ENCODE measurements around the gene PPIL6. TPM values are rescaled to one million over a fixed set of nuclear protein-coding genes. Genes with fewer than 3 reads are reported as not detected.

The PPIL6 gene
- total RNA-seq, 1 experiment from 2014 or later = not detected

GRCh38 chr6:109362102-109362884, 78.1 kb downstream of the PPIL6 start:
- intact Hi-C loops (cut with micrococcal nuclease; ENCODE audit: unreplicated experiment) = no loop called here
- Mint-ChIP-seq H3K4me1 (ENCODE audit: low read depth, unreplicated experiment) (no peaks in the 10 kb centered on the region), H3K27me3 (ENCODE audit: insufficient read depth, unreplicated experiment) (no peaks in the 10 kb centered on the region), H3K4me3 (ENCODE audit: unreplicated experiment) (no peak overlapping the region), H3K36me3 (ENCODE audit: insufficient read depth, unreplicated experiment) (peaks cover 53% of the 10 kb centered on the region), H3K27ac (ENCODE audit: unreplicated experiment) (no peak overlapping the region), H3K9me3 (ENCODE audit: unreplicated experiment) (no peaks in the 10 kb centered on the region)
- DNase-seq = no peak
- BruUV-seq (replicated peaks) = no TSS peak
- no peaks in the 10 kb centered on the region for H3K4me1 ChIP-seq
- POLR2A ChIA-PET = no interaction called here
- H3K36me3 ChIP-seq (ENCODE audit: control insufficient read depth, insufficient read depth, low read length) = no peaks in the 10 kb centered on the region; the same call in 1 of the 2 replicates
- H3K9me3 ChIP-seq = no peaks in the 10 kb centered on the region
- CTCF ChIA-PET = interaction anchor here (0.5 kb wide), 1 partner anchor 32 kb away, joined by 3 read pairs; no protein-coding TSS in a partner anchor
- TF ChIP-seq CTCF (IDR thresholded peaks at IDR 0.05; ENCODE audit: insufficient read depth in 1 of 2, low read depth in 1 of 2, low read length in 1 of 2, severe bottlenecking in 1 of 2, unreplicated experiment in 1 of 2) = no peak
- H3K27me3 ChIP-seq (replicated peaks; ENCODE audit: control insufficient read depth, insufficient read depth, low read length) = no peaks in the 10 kb centered on the region
- H3K4me3 ChIP-seq (ENCODE audit: low read depth, low read length) = no peak overlapping the region

DNA sequence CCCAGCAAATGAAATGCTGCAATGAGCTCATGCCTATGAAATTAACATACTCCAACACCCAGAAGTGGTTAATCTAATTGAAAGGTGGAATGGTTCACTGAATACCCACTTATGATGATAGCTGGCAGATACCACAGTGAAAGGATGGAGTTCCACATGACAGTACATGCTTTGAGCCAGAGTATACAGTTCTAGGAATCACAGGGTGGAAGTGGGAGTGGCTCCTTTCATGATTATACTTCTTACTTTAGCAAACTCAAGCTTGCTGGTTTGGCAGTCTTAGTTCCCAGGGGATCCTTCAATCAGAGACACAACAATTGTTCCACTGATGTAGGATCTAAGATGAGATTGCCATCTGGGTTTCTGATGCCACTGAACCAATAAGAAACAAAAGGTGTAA, 79.6 kb downstream of the PPIL6 start:
- no peaks in the 10 kb centered on the region for H3K4me1 ChIP-seq
- intact Hi-C loops (cut with micrococcal nuclease; ENCODE audit: unreplicated experiment) = no loop called here
- TF ChIP-seq CTCF (IDR thresholded peaks at IDR 0.05; ENCODE audit: insufficient read depth in 1 of 2, low read depth in 1 of 2, low read length in 1 of 2, severe bottlenecking in 1 of 2, unreplicated experiment in 1 of 2) = no peak
- H3K36me3 Mint-ChIP-seq (ENCODE audit: insufficient read depth, unreplicated experiment) = peaks cover 50% of the 10 kb centered on the region
- H3K9me3 ChIP-seq = peaks cover 6% of the 10 kb centered on the region; the same call in 1 of the 2 replicates
- no peaks in the 10 kb centered on the region for H3K9me3 Mint-ChIP-seq (ENCODE audit: unreplicated experiment)
- POLR2A ChIA-PET = no interaction called here
- BruUV-seq (replicated peaks) = no TSS peak
- H3K27me3 ChIP-seq (replicated peaks; ENCODE audit: control insufficient read depth, insufficient read depth, low read length) = no peaks in the 10 kb centered on the region
- no peaks in the 10 kb centered on the region; the same call in 1 of the 2 replicates for H3K36me3 ChIP-seq (ENCODE audit: control insufficient read depth, insufficient read depth, low read length)
- no peak overlapping the region for H3K4me3 Mint-ChIP-seq (ENCODE audit: unreplicated experiment)
- no peaks in the 10 kb centered on the region for H3K4me1 Mint-ChIP-seq (ENCODE audit: low read depth, unreplicated experiment)
- no peak overlapping the region for H3K4me3 ChIP-seq (ENCODE audit: low read depth, low read length)
- no peak overlapping the region for H3K27ac Mint-ChIP-seq (ENCODE audit: unreplicated experiment)
- no peak for DNase-seq
- CTCF ChIA-PET = no interaction called here
- H3K27me3 Mint-ChIP-seq (ENCODE audit: insufficient read depth, unreplicated experiment) = no peaks in the 10 kb centered on the region

GRCh38 chr6:109360281-109360680, 80.1 kb downstream of the PPIL6 start:
- H3K36me3 ChIP-seq (ENCODE audit: control insufficient read depth, insufficient read depth, low read length) = no peaks in the 10 kb centered on the region; the same call in 1 of the 2 replicates
- no peak overlapping the region for H3K4me3 ChIP-seq (ENCODE audit: low read depth, low read length)
- H3K27ac Mint-ChIP-seq (ENCODE audit: unreplicated experiment) = no peak overlapping the region
- intact Hi-C loops (cut with micrococcal nuclease; ENCODE audit: unreplicated experiment) = no loop called here
- H3K4me1 Mint-ChIP-seq (ENCODE audit: low read depth, unreplicated experiment) = no peaks in the 10 kb centered on the region
- H3K9me3 ChIP-seq = peaks cover 6% of the 10 kb centered on the region; the same call in 1 of the 2 replicates
- no peak overlapping the region for H3K4me3 Mint-ChIP-seq (ENCODE audit: unreplicated experiment)
- peaks cover 47% of the 10 kb centered on the region for H3K36me3 Mint-ChIP-seq (ENCODE audit: insufficient read depth, unreplicated experiment)
- no peaks in the 10 kb centered on the region for H3K9me3 Mint-ChIP-seq (ENCODE audit: unreplicated experiment)
- no peaks in the 10 kb centered on the region for H3K27me3 ChIP-seq (replicated peaks; ENCODE audit: control insufficient read depth, insufficient read depth, low read length)
- no peak for DNase-seq
- ChIA-PET POLR2A (no interaction called here), CTCF (no interaction called here)
- TF ChIP-seq CTCF (IDR thresholded peaks at IDR 0.05; ENCODE audit: insufficient read depth in 1 of 2, low read depth in 1 of 2, low read length in 1 of 2, severe bottlenecking in 1 of 2, unreplicated experiment in 1 of 2) = no peak
- no peaks in the 10 kb centered on the region for H3K4me1 ChIP-seq
- H3K27me3 Mint-ChIP-seq (ENCODE audit: insufficient read depth, unreplicated experiment) = no peaks in the 10 kb centered on the region
- no TSS peak for BruUV-seq (replicated peaks)
